GM12878 (cell line): ENCODE measurements around the gene MAST1. TPM values are rescaled to one million over a fixed set of nuclear protein-coding genes. Genes with fewer than 3 reads are reported as not detected.

Experiments
- CHD1 ChIP-seq: IDR thresholded peaks from 2 replicates; pipeline ENCODE4 v1.6.1; 2012; ENCODE audit warnings: low read depth, low read length, improper control_type of control experiment
- EZH2 ChIP-seq: IDR thresholded peaks from 2 replicates; pipeline ENCODE4 v1.6.1; 2012; ENCODE audit warnings: low read depth, mild to moderate bottlenecking, control low read depth, inconsistent platforms, low read length, borderline replicate concordance; ENCODE audit not compliant: control insufficient read depth
- KDM1A ChIP-seq: fragments of 200-600 bp; sonication (generic); IDR thresholded peaks from 2 replicates; pipeline ENCODE4 v1.6.1; 2016; ENCODE audit warnings: borderline replicate concordance
- NFYB ChIP-seq: IDR thresholded peaks from 2 replicates; pipeline ENCODE4 v1.6.1; 2011; ENCODE audit warnings: low read depth, mild to moderate bottlenecking, low read length, improper control_type of control experiment, moderate library complexity; ENCODE audit not compliant: insufficient read depth
- RUNX3 ChIP-seq: IDR thresholded peaks from 2 replicates; pipeline ENCODE4 v1.6.1; 2012; ENCODE audit warnings: low read length, inconsistent platforms
- SPI1 ChIP-seq: IDR thresholded peaks from 2 replicates; pipeline ENCODE4 v1.6.1; 2011; ENCODE audit warnings: low read depth, mild to moderate bottlenecking, low read length, moderate library complexity, borderline replicate concordance; ENCODE audit not compliant: insufficient read depth
- TBL1XR1 ChIP-seq: IDR thresholded peaks from 2 replicates; pipeline ENCODE4 v1.6.1; 2012; ENCODE audit warnings: low read depth, low read length, improper control_type of control experiment
- TCF7 ChIP-seq: IDR thresholded peaks from 2 replicates; pipeline ENCODE4 v1.6.1; 2014; ENCODE audit warnings: antibody characterized with exemption, borderline replicate concordance
- polyA plus RNA-seq, 11 experiments: library from polyadenylated mRNA; depleted of rRNA in 4 of 11; unstranded in 6 of 11; stranded (reverse) in 5 of 11; fragments of >200 nt; fragmentation: Nextera tagmentation in 4 of 11; fragmentation: Illumina TruSeq in 1 of 11; extraction: Ambion mirVana in 4 of 11; extraction: Trizol in 1 of 11; gene quantifications; 1 replicate in 1 of 11; 2 replicates in 10 of 11; pipeline versions ENCODE4 v1.2.1 to v1.2.3, GENCODE V29; 2011 to 2016; ENCODE audit warnings: inconsistent platforms in 2 of 11, missing spikeins in 2 of 11, low read depth in 1 of 11
- total RNA-seq, 4 experiments: library from RNA; depleted of rRNA in 3 of 4; stranded (reverse); fragments of >200 nt in 3 of 4; fragmentation: Illumina TruSeq in 1 of 4; extraction: Trizol in 1 of 4; gene quantifications; 2 replicates each; pipeline versions ENCODE4 v1.2.1 to v1.2.3, GENCODE V29; 2013 to 2021
- TF ChIP-seq, protein P1 (sequence below): IDR thresholded peaks from 2 replicates; pipeline ENCODE4 v1.6.1; 2012; ENCODE audit warnings: improper control_type of control experiment, low read depth, low read length; ENCODE audit not compliant: insufficient replicate concordance
- TF ChIP-seq, protein P2 (sequence below): fragments of 450-650 bp; IDR thresholded peaks from 2 replicates; pipeline ENCODE4 v1.6.1; 2016; ENCODE audit warnings: mild to moderate bottlenecking
- TF ChIP-seq, protein P3 (sequence below): fragments of 450-650 bp; IDR thresholded peaks from 2 replicates; pipeline ENCODE4 v1.6.1; 2014; ENCODE audit warnings: mild to moderate bottlenecking
- TF ChIP-seq, protein P4 (sequence below): fragments of 450-650 bp; IDR thresholded peaks from 2 replicates; pipeline ENCODE4 v1.6.1; 2016; ENCODE audit warnings: mild to moderate bottlenecking, moderate library complexity, borderline replicate concordance
- TF ChIP-seq, protein P5 (sequence below): fragments of 450-650 bp; IDR thresholded peaks from 2 replicates; pipeline ENCODE4 v1.6.1; 2017; ENCODE audit warnings: antibody characterized with exemption, mild to moderate bottlenecking, moderate library complexity

Gene MAST1
- total and polyA plus RNA-seq, 10 of the 15 experiments (the other 5 are each of a cell fraction or from before 2014, with no cell fraction given) = 0.08 to 0.79 (median 0.44) TPM; not detected in 1

DNA sequence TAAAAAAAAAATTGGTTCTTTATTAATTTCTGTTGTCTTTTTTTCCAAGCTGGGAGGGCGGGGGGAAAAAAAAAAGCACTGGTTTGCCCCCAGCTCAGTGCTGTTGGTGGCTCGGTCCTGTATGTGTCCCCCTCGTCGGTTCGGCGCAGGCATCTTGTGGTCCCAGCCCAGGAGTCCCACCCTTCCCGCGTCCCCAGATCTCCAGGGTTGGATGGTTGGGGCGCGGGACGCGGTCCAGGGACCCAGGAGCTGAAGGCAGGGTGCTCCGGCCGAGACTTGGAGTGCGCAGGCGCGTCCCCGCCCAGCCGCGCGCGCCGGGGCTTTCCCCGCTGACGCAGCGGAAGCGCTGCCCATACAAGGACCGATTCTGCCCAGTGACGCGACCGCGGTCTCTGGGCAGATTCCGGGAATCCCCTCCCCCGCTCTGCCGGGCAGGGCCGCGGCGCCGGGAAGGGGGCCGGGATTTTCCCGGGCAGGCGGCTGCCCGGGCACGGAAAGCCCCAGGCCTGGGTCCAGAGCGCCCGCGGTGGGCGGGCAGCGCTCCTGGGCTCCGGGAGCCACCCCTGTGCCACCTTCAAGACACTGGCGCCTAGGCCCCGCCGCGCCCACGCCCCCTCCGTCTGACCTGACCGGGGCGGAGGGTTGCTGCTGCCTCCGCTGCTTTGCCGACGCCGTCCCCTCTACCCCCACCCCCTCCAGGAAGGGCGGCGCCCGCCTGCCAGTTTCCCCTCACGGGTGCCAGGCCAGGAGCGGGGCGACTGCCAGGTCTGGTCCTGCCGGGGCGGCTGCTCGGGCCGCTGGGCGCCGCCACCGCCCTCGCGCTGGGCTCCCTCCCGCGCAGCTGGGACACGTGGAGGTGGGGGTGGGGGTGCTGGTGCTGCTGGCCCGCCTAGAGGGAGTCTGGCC lies 44.8 kb upstream of the MAST1 start (continued):
- TF ChIP-seq, protein P1, sequence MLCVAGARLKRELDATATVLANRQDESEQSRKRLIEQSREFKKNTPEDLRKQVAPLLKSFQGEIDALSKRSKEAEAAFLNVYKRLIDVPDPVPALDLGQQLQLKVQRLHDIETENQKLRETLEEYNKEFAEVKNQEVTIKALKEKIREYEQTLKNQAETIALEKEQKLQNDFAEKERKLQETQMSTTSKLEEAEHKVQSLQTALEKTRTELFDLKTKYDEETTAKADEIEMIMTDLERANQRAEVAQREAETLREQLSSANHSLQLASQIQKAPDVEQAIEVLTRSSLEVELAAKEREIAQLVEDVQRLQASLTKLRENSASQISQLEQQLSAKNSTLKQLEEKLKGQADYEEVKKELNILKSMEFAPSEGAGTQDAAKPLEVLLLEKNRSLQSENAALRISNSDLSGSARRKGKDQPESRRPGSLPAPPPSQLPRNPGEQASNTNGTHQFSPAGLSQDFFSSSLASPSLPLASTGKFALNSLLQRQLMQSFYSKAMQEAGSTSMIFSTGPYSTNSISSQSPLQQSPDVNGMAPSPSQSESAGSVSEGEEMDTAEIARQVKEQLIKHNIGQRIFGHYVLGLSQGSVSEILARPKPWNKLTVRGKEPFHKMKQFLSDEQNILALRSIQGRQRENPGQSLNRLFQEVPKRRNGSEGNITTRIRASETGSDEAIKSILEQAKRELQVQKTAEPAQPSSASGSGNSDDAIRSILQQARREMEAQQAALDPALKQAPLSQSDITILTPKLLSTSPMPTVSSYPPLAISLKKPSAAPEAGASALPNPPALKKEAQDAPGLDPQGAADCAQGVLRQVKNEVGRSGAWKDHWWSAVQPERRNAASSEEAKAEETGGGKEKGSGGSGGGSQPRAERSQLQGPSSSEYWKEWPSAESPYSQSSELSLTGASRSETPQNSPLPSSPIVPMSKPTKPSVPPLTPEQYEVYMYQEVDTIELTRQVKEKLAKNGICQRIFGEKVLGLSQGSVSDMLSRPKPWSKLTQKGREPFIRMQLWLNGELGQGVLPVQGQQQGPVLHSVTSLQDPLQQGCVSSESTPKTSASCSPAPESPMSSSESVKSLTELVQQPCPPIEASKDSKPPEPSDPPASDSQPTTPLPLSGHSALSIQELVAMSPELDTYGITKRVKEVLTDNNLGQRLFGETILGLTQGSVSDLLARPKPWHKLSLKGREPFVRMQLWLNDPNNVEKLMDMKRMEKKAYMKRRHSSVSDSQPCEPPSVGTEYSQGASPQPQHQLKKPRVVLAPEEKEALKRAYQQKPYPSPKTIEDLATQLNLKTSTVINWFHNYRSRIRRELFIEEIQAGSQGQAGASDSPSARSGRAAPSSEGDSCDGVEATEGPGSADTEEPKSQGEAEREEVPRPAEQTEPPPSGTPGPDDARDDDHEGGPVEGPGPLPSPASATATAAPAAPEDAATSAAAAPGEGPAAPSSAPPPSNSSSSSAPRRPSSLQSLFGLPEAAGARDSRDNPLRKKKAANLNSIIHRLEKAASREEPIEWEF = no peak
- TF ChIP-seq SPI1 = no peak
- no peak for TF ChIP-seq EZH2
- TF ChIP-seq RUNX3 = no peak
- TF ChIP-seq, protein P2, sequence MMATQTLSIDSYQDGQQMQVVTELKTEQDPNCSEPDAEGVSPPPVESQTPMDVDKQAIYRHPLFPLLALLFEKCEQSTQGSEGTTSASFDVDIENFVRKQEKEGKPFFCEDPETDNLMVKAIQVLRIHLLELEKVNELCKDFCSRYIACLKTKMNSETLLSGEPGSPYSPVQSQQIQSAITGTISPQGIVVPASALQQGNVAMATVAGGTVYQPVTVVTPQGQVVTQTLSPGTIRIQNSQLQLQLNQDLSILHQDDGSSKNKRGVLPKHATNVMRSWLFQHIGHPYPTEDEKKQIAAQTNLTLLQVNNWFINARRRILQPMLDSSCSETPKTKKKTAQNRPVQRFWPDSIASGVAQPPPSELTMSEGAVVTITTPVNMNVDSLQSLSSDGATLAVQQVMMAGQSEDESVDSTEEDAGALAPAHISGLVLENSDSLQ = no peak; the same call in 1 of the 2 replicates
- peak; percentile 73; the same call in 1 of the 2 replicates for TF ChIP-seq CHD1
- no peak for TF ChIP-seq TCF7
- TF ChIP-seq TBL1XR1 = peak; percentile 72
- no peak for TF ChIP-seq KDM1A
- TF ChIP-seq, protein P3, sequence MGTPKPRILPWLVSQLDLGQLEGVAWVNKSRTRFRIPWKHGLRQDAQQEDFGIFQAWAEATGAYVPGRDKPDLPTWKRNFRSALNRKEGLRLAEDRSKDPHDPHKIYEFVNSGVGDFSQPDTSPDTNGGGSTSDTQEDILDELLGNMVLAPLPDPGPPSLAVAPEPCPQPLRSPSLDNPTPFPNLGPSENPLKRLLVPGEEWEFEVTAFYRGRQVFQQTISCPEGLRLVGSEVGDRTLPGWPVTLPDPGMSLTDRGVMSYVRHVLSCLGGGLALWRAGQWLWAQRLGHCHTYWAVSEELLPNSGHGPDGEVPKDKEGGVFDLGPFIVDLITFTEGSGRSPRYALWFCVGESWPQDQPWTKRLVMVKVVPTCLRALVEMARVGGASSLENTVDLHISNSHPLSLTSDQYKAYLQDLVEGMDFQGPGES = no peak
- TF ChIP-seq, protein P4, sequence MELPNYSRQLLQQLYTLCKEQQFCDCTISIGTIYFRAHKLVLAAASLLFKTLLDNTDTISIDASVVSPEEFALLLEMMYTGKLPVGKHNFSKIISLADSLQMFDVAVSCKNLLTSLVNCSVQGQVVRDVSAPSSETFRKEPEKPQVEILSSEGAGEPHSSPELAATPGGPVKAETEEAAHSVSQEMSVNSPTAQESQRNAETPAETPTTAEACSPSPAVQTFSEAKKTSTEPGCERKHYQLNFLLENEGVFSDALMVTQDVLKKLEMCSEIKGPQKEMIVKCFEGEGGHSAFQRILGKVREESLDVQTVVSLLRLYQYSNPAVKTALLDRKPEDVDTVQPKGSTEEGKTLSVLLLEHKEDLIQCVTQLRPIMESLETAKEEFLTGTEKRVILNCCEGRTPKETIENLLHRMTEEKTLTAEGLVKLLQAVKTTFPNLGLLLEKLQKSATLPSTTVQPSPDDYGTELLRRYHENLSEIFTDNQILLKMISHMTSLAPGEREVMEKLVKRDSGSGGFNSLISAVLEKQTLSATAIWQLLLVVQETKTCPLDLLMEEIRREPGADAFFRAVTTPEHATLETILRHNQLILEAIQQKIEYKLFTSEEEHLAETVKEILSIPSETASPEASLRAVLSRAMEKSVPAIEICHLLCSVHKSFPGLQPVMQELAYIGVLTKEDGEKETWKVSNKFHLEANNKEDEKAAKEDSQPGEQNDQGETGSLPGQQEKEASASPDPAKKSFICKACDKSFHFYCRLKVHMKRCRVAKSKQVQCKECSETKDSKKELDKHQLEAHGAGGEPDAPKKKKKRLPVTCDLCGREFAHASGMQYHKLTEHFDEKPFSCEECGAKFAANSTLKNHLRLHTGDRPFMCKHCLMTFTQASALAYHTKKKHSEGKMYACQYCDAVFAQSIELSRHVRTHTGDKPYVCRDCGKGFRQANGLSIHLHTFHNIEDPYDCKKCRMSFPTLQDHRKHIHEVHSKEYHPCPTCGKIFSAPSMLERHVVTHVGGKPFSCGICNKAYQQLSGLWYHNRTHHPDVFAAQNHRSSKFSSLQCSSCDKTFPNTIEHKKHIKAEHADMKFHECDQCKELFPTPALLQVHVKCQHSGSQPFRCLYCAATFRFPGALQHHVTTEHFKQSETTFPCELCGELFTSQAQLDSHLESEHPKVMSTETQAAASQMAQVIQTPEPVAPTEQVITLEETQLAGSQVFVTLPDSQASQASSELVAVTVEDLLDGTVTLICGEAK = no peak
- TF ChIP-seq NFYB = no peak
- TF ChIP-seq, protein P5, sequence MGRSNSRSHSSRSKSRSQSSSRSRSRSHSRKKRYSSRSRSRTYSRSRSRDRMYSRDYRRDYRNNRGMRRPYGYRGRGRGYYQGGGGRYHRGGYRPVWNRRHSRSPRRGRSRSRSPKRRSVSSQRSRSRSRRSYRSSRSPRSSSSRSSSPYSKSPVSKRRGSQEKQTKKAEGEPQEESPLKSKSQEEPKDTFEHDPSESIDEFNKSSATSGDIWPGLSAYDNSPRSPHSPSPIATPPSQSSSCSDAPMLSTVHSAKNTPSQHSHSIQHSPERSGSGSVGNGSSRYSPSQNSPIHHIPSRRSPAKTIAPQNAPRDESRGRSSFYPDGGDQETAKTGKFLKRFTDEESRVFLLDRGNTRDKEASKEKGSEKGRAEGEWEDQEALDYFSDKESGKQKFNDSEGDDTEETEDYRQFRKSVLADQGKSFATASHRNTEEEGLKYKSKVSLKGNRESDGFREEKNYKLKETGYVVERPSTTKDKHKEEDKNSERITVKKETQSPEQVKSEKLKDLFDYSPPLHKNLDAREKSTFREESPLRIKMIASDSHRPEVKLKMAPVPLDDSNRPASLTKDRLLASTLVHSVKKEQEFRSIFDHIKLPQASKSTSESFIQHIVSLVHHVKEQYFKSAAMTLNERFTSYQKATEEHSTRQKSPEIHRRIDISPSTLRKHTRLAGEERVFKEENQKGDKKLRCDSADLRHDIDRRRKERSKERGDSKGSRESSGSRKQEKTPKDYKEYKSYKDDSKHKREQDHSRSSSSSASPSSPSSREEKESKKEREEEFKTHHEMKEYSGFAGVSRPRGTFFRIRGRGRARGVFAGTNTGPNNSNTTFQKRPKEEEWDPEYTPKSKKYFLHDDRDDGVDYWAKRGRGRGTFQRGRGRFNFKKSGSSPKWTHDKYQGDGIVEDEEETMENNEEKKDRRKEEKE = peak; percentile 25; the same call in 1 of the 2 replicates
